GM19043 (cell line): ENCODE measurements around the gene ZCCHC8.
"Not testable (repeated sequence)": the region's sequence is repeated elsewhere in the genome, so short reads cannot be mapped to it uniquely, and the experiment has no call there.

Experiments used
- ATAC-seq: cut with Tn5 transposase; IDR thresholded peaks from one replicate; pipeline ENCODE4 v1.9.1; 2021; ENCODE audit warnings: low read depth; ENCODE audit not compliant: unreplicated experiment

Gene ZCCHC8

GRCh38 chr12:122473543-122474323, 27.0 kb downstream of the ZCCHC8 start:
- ATAC-seq: no peak

- ATAC-seq: no peak
Measured at GRCh38 chr12:122471324-122472226, 29.2 kb downstream of the ZCCHC8 start.

GRCh38 chr12:122470576-122470975, 30.2 kb downstream of the ZCCHC8 start:
- ATAC-seq: not testable (repeated sequence)

- ATAC-seq: not testable (repeated sequence)
Measured at GRCh38 chr12:122469856-122470255, 30.9 kb downstream of the ZCCHC8 start.

- ATAC-seq: no peak
Measured at GRCh38 chr12:122467983-122468382, 32.7 kb downstream of the ZCCHC8 start.

- not testable (repeated sequence) for ATAC-seq
Measured at GRCh38 chr12:122464317-122465042, 36.3 kb downstream of the ZCCHC8 start.

- ATAC-seq: no peak
Measured at GRCh38 chr12:122460641-122461040, 40.1 kb downstream of the ZCCHC8 start.

GRCh38 chr12:122460061-122460460, 40.7 kb downstream of the ZCCHC8 start:
- ATAC-seq: no peak

- ATAC-seq: no peak
Measured at GRCh38 chr12:122459211-122459610, 41.5 kb downstream of the ZCCHC8 start.

- ATAC-seq: no peak
Measured at GRCh38 chr12:122458105-122459035, 42.4 kb downstream of the ZCCHC8 start.

GRCh38 chr12:122457627-122458026, 43.1 kb downstream of the ZCCHC8 start:
- ATAC-seq: no peak

- ATAC-seq: no peak
Measured at GRCh38 chr12:122454739-122455138, 46.0 kb downstream of the ZCCHC8 start.

- ATAC-seq: no peak
Measured at GRCh38 chr12:122454250-122454721, 46.4 kb downstream of the ZCCHC8 start.

- ATAC-seq: no peak
Measured at GRCh38 chr12:122452701-122453285, 47.9 kb downstream of the ZCCHC8 start.

GRCh38 chr12:122449317-122449716, 51.4 kb downstream of the ZCCHC8 start:
- ATAC-seq: no peak

- ATAC-seq: not testable (repeated sequence)
Measured at GRCh38 chr12:122447825-122448224, 52.9 kb downstream of the ZCCHC8 start.

GRCh38 chr12:122446390-122446789, 54.3 kb downstream of the ZCCHC8 start:
- ATAC-seq: not testable (repeated sequence)

GRCh38 chr12:122444071-122444470, 56.7 kb downstream of the ZCCHC8 start:
- ATAC-seq: not testable (repeated sequence)

- ATAC-seq: not testable (repeated sequence)
Measured at GRCh38 chr12:122438822-122439221, 61.9 kb downstream of the ZCCHC8 start.
